ENCODE data around the gene PTPRK.

Gene PTPRK

DNA sequence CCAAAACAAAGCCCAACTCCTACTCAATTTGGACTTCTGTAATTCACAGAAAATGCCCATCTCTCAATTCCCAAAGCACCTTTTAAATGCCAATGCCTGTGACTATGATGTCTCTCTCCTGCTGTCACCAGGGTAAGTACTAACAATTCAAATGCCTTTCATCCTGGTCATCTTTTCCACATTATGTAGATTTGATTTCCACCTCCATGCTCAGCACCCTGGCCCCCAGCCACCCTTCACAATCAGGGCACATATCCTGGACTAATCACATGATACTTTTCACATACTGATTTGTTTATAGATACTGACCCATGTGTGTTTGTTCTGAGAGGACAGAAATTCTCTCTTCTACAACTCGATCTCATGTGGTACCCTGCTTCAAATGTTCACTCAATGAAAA is 236.3 kb downstream of the PTPRK start:
- DNase-seq (ENCODE audit: low read depth in 2 of 2), result no peak

DNA sequence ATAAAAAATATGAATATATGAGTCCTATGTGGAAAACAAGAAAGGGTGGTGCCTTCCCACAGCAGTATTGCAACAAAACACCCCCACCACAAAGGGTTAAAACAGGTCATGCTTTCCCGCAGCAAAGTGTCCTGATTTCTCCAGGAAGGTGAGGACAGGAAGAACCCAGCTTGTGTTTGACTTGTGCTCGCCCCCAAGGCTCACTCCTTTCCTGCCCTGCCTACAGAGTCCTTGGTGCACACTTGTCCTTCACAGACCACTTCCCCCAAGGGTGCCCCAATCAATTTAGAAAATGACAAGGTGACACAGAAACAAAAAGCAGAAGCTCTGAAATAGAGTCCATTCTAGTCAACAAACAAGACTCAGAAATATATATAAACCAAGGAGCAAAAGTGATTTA is 237.4 kb downstream of the PTPRK start:
- no peak for DNase-seq (ENCODE audit: low read depth in 2 of 2)

DNA sequence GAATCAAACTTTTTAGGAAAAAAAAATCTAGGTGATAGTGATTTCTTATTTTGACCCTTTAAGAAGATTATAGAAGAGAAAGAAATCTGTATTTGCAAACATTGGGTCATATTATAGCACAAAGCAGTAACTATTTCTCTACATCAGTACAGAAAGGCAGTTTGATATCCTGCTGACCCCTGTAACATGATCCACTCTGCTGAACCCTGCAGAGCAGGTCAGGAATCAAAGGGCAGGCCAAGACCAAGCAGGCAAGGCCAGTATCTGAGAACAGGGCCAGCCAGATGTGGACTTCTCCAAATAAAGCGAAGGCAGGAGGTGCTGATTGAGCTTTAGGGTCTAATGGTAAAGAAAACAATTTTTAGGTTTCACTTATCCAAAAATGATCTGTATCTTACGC is 239.4 kb downstream of the PTPRK start:
- DNase-seq (ENCODE audit: low read depth in 2 of 2), result no peak

DNA sequence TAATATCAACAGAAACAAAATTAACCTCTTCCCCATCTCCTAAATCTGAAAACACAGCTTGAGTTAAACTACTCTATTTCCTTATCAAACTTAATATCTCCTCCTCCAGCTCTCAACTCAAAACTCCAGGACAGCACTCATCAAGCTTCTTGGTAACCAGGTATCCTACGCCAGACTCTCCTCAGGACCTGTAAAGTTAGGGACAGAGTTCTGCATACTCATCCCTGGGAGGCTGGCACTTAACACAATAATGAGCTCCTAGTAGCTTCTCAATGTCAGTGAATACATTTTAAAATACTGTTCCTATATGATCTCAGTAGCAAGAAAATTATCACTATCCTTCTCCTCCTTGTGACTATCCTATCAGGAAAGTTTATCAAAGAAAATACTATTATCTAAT is 240.3 kb downstream of the PTPRK start:
- no peak for DNase-seq (ENCODE audit: low read depth in 2 of 2)

DNA sequence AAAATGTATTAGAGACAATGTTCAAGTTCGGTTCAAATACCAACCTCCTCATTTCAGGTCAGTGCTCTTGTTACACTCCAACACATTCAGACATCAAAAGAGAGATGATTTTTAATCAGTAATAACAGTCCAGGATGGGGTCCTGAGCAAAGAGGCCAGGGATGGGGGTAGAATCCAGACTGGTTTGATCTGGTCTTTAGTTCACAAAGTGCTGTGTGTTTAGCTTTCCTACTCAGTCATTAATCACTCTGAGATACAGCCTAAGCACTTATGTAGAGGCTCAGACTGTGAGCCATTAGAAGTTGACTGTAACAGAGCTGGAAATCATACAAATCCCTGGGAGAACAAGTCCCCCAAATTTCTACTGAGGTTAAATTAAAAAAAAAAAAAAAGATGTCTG is 241.6 kb downstream of the PTPRK start:
- DNase-seq (ENCODE audit: low read depth in 2 of 2), result no peak

DNA sequence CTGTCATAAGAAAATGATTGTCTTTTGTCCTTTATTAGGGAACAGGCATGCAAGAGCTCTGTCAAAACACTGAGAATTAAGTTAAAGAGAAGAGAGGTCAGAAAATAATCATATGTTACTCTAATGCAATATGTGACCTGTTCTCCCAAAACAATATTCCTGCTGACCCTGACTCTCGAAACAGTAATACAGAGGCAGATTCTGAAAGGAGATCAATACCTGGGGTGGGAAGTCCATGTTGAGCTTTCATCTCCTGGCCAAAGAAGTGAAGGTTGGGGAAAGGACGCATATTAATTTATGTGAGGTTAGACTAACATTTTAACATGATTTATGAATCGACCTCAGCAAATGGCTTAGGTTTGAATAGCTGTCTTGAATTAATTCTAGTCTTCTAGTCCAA is 243.0 kb downstream of the PTPRK start:
- DNase-seq (ENCODE audit: low read depth in 2 of 2), result no peak

- no peak for DNase-seq (ENCODE audit: low read depth in 2 of 2)
Measured at GRCh38 chr6:128276311-128276710, 244.1 kb downstream of the PTPRK start.

DNA sequence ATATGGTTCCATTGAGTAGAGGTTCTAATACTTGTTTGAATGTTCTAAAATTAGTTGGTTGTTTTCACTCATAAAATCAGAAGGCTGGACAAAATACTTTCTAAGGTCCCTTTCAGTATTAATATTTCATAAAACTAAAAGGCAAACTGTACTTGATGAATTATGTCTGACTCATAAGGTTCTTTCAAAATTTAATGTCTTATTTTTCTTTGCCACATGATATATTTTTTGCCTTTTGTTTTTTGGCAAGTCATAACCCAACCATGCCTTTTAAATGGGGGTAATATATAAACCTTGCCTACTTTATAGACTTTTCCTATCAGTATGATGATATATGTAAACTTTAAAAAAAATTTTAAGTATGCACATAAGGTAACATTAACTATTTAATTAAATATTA is 244.7 kb downstream of the PTPRK start:
- no peak for DNase-seq (ENCODE audit: low read depth in 2 of 2)

DNA sequence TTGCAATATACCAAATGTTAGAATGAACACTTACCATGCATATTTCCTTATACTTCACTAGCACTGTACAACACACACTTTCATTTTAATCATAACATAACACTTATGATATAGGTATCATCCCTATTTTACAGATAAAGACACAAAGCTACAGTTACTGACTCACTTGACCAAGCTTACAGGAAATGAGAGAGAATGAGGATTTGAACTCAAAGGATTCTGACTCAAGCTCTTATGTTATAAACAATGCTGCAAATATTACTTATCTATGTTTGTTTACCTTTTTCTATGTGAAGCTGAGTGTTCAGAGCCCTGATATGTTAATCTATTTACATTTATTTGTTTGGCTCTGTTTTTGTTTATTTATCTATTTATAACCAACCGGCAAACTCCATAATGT is 245.4 kb downstream of the PTPRK start:
- no peak for DNase-seq (ENCODE audit: low read depth in 2 of 2)

GRCh38 chr6:128271527-128271926 is 248.9 kb downstream of the PTPRK start:
- no peak for DNase-seq (ENCODE audit: low read depth in 2 of 2)

DNA sequence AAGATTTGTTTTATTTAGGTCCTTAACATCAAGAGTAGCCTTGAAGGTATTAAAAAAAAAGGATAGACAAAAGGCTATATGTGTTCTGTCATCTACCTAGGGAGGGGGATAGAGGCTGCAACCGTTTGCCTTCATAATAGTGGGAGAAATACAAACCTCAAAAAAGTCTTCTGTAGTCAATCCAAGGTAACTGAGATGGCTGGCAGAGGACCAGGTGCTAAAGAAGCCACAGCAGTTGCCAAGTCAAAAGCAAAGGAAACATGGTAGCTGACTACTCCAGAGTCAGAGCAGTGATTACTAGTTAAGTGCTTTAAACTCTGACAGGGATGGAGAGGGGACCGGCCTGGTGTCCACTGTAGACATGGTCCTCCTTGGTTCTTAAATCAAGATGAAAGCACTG is 249.4 kb downstream of the PTPRK start:
- DNase-seq (ENCODE audit: low read depth in 2 of 2), result no peak

GRCh38 chr6:128266946-128267345 is 253.5 kb downstream of the PTPRK start:
- DNase-seq (ENCODE audit: low read depth in 2 of 2), result no peak

- DNase-seq (ENCODE audit: low read depth in 2 of 2), result no peak
Measured at GRCh38 chr6:128265706-128266105, 254.7 kb downstream of the PTPRK start.

DNA sequence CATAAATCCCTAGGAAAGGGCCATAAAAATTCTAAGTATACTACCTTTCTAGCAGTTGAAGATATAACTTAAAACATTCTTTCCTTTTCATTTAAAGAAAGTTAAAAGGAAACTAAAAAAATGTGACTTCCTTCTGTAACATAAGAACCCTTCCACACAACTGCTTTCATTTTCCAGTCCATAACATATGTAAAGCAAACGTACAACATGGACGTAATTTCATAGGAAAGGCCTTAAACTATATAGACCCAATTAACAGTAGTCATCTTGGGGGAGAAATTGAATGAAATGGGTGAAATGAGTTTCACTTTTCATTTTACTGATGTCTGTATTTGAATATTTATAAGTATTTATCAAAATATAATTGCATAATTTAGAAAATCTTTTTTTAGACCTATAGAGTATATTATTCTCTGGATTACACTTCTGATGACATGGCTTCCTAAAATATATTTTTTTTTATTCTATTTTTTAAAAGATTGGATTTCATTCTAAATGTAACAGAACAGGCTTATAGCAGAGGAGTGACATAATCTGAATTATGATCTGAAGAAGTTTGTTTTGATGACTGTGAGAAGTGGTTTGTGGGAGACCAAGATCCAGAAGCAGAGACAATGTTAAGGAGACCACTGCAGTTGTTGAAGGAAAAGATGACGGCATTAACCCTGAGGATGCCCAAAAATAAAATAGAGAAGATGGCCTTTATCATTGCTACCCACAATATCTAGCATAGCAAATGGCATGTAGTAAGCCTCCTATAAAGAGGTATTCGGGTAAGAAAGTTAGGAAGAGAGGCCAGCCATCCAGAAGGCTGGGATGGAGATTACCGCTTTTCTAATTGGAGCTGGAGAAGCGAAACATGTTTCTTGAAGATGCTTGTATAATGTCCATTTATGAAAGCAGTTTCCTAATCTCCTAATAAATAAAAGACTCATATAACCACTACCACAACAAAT is 260.4 kb downstream of the PTPRK start:
- no peak for DNase-seq (ENCODE audit: low read depth in 2 of 2)

- DNase-seq (ENCODE audit: low read depth in 2 of 2), result no peak
Measured at GRCh38 chr6:128259029-128259724, 261.2 kb downstream of the PTPRK start.

DNA sequence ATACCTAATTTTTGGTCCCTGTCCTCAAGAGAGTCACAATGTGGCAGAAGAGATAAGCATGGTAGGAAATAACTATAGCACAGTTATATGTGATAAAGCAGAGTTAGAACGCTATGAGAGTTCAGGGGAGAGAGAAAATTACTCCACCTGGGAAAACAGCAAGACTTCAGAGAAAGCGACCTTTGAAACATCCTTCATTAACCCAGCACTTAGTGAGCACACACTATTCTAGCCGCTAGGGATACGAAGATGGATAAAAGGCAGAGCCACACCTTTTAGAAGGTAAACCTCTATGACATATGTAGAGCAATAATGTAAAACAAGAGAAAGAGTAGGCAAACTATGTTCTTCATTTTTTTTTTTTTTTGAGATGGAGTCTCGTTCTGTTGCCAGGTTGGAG is 264.3 kb downstream of the PTPRK start:
- no peak for DNase-seq (ENCODE audit: low read depth in 2 of 2)

- DNase-seq (ENCODE audit: low read depth in 2 of 2), result no peak
Measured at GRCh38 chr6:128252341-128253176, 267.8 kb downstream of the PTPRK start.

- DNase-seq (ENCODE audit: low read depth in 2 of 2), result no peak
Measured at GRCh38 chr6:128251445-128252340, 268.7 kb downstream of the PTPRK start.

DNA sequence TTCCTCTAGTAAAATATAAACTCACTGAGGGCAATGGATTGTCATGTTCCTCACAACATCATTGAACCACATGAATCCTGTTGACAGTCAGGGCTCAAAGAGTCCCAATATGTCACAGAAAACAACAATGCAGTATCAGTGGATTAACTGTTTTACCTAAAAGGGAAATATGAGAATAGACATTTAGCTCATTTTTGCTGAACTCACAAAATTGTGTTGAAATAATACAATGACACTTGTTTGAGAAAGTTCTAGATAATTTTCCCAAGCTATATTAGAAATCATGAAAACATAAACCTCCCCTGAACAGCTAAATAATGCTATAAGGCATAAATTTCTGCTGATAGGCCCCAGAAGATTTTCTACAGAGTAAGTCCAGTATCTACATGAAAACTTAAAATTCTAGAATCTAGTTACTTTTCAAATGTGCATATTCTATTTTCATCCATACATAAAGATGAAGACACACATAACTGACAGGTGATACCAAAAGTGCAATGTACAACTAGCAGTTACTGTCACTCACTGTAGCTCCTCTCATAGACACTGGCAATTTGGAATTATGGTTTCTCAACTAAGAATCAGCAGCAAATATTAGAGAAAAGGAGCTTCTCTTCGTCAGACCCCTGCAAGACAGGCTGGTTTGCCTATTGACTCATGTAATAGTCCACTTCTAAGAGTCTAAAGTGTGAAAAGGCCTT is 269.9 kb downstream of the PTPRK start:
- no peak for DNase-seq (ENCODE audit: low read depth in 2 of 2)

- DNase-seq (ENCODE audit: low read depth in 2 of 2), result no peak
Measured at GRCh38 chr6:128249429-128249828, 271.0 kb downstream of the PTPRK start.

Data from stimulated activated CD8-positive, alpha-beta memory T cell treated with anti-CD3 and anti-CD28 coated beads, Interleukin-7, amount 100 ng/mL, for 1 hour (primary cell).